ENCODE data around the gene FERD3L. TPM values are rescaled to one million over a fixed set of nuclear protein-coding genes. Genes with fewer than 3 reads are reported as not detected.

Gene FERD3L
- total RNA-seq, 2 experiments from 2014 or later = not detected

- POLR2A ChIA-PET = no interaction called here
- intact Hi-C loops (cut with micrococcal nuclease) = no loop called here
These were observed 5.4 kb downstream of the FERD3L start for GRCh38 chr7:19139706-19140327.

DNA sequence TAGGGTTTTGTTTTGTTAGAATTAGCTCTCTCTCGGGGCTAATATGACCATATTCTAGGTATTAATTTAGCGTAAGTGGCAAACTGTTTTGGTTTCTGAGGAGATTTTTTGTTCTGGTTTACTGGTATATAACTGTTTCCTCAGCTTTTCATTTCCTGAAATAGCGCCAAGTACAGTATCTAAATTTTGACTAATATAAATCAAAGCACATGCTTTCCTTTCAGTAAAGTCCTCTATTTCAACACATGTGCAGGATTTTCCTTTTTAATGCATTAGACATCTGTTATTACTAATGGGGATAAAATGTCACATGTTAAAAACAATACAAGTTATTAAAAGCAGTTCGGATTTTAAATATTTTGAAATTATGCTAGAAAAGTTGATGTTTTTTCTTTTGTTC lies 11.3 kb downstream of the FERD3L start:
- ChIA-PET CTCF (no interaction called here), POLR2A (no interaction called here)
- DNase-seq (no peak), ATAC-seq (no peak)
- no peak overlapping the region for H3K27ac Mint-ChIP-seq
- H3K4me3 Mint-ChIP-seq = no peak overlapping the region
- H3K9me3 Mint-ChIP-seq = no peaks in the 10 kb centered on the region
- intact Hi-C loops (cut with micrococcal nuclease) = no loop called here
- no peaks in the 10 kb centered on the region for H3K27me3 Mint-ChIP-seq
- TF ChIP-seq CTCF (IDR thresholded peaks at IDR 0.05) = no peak
- H3K4me1 Mint-ChIP-seq (ENCODE audit: low read depth) = no peaks in the 10 kb centered on the region
- H3K36me3 Mint-ChIP-seq (ENCODE audit: low read depth) = no peaks in the 10 kb centered on the region

More at GRCh38 chr7:19139706-19140327, 5.4 kb downstream of the FERD3L start:
- H3K4me1 Mint-ChIP-seq (ENCODE audit: low read depth) = no peaks in the 10 kb centered on the region
- H3K36me3 Mint-ChIP-seq (ENCODE audit: low read depth) = no peaks in the 10 kb centered on the region
- ATAC-seq = no peak
- DNase-seq = no peak
- H3K4me3 Mint-ChIP-seq = no peak overlapping the region
- CTCF ChIA-PET = no interaction called here
- no peak for TF ChIP-seq CTCF (IDR thresholded peaks at IDR 0.05)
- peaks cover 16% of the 10 kb centered on the region for H3K27me3 Mint-ChIP-seq
- H3K9me3 Mint-ChIP-seq = no peaks in the 10 kb centered on the region
- H3K27ac Mint-ChIP-seq = no peak overlapping the region

- ATAC-seq = no peak
- intact Hi-C loops (cut with micrococcal nuclease) = no loop called here
- Mint-ChIP-seq H3K9me3 (no peaks in the 10 kb centered on the region), H3K4me3 (no peak overlapping the region), H3K27ac (no peak overlapping the region), H3K27me3 (no peaks in the 10 kb centered on the region), H3K36me3 (ENCODE audit: low read depth) (no peaks in the 10 kb centered on the region), H3K4me1 (ENCODE audit: low read depth) (no peaks in the 10 kb centered on the region)
- CTCF ChIA-PET = no interaction called here
- TF ChIP-seq CTCF (IDR thresholded peaks at IDR 0.05) = no peak
- POLR2A ChIA-PET = no interaction called here
- no peak for DNase-seq
These were observed 11.8 kb downstream of the FERD3L start for GRCh38 chr7:19133390-19133789.

DNA sequence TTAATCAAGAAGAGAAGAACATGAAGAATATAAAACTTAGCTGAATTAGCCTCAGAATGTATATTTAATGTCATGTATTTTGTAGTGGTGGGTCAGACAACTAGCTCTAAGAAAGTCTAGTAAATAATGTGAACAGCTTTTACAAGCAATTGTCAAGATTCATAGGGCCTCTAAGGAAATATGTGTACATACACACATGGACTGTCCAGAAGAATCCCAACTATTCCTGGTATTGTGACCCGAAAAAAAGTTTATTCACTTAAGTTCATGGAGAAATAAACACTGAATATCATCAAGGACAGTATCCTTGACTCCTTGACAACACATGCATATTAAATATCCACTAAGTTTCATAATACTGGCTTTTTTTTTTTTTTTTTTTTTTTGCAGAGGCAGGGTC lies 16.4 kb downstream of the FERD3L start:
- intact Hi-C loops (cut with micrococcal nuclease) = no loop called here
- TF ChIP-seq CTCF (IDR thresholded peaks at IDR 0.05) = no peak
- Mint-ChIP-seq H3K36me3 (ENCODE audit: low read depth) (no peaks in the 10 kb centered on the region), H3K9me3 (no peaks in the 10 kb centered on the region), H3K4me3 (no peak overlapping the region), H3K4me1 (ENCODE audit: low read depth) (no peaks in the 10 kb centered on the region), H3K27ac (no peak overlapping the region), H3K27me3 (no peaks in the 10 kb centered on the region)
- CTCF ChIA-PET = no interaction called here
- POLR2A ChIA-PET = no interaction called here
- DNase-seq = no peak
- no peak for ATAC-seq

DNA sequence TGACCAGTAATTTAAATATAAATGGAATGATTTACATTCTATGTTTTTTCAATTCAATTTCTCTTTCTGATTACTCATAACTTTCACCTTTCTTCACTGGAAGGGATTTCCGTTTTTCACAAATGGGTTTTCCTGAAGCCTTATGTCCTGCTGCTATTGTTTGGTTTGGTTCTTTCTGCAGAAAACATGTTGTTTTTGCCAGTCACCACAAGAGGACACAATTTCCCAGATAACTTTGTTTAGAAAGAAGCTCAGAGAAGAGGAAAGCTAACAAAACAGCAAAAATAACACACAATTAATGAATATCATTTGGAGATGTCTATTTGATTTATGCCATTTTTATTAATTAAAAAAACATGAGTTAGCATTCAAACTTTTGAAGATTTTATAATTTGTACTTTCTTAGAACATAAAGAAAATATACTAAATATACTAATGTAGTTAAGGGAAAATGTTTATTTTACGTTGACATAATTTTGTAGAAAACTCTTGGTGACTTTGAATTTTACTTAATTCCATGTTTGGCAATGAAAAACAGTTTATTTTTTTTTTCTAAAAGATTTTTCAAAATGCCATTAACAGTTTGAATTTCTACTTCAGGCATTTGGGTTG lies 23.1 kb downstream of the FERD3L start:
- intact Hi-C loops (cut with micrococcal nuclease) = no loop called here
- no peak overlapping the region for H3K4me3 Mint-ChIP-seq
- no peak overlapping the region for H3K27ac Mint-ChIP-seq
- peaks cover 32% of the 10 kb centered on the region for H3K27me3 Mint-ChIP-seq
- H3K4me1 Mint-ChIP-seq (ENCODE audit: low read depth) = no peaks in the 10 kb centered on the region
- ATAC-seq (no peak), DNase-seq (no peak)
- no peaks in the 10 kb centered on the region for H3K9me3 Mint-ChIP-seq
- POLR2A ChIA-PET = no interaction called here
- no peaks in the 10 kb centered on the region for H3K36me3 Mint-ChIP-seq (ENCODE audit: low read depth)
- CTCF ChIA-PET = interaction anchor here (1.1 to 1.2 kb wide), 2 partner anchors 23 to 370 kb away, joined by 3 read pairs; partner anchors contain the start of gene FERD3L
- no peak for TF ChIP-seq CTCF (IDR thresholded peaks at IDR 0.05)
